Fibroblast of mammary gland (primary cell): Measurements from ENCODE around the gene IGFALS.

Experiments used
- DNase-seq: peaks from one replicate; pipeline ENCODE4 v3.0.0-alpha.2; 2010; ENCODE audit warnings: low read depth
- H3K4me3 ChIP-seq: 2 replicates; pipeline ENCODE4 v1.5.1; 2011; ENCODE audit warnings: low read depth, mild to moderate bottlenecking, low read length, moderate library complexity; ENCODE audit not compliant: control insufficient read depth
- CTCF ChIP-seq: conservative IDR thresholded peaks from 2 replicates; pipeline ENCODE4 v1.5.1; 2011; ENCODE audit warnings: low read depth, low read length, inconsistent platforms; ENCODE audit not compliant: control insufficient read depth, insufficient read depth

The IGFALS gene

GRCh38 chr16:1747934-1748333, 45.6 kb downstream of the IGFALS start:
- DNase-seq = no peak
- H3K4me3 ChIP-seq = no peak overlapping the region
- no peak for TF ChIP-seq CTCF

- H3K4me3 ChIP-seq = no peak overlapping the region
- TF ChIP-seq CTCF = no peak
- DNase-seq = no peak
Measured at GRCh38 chr16:1746693-1747195, 46.8 kb downstream of the IGFALS start.

DNA sequence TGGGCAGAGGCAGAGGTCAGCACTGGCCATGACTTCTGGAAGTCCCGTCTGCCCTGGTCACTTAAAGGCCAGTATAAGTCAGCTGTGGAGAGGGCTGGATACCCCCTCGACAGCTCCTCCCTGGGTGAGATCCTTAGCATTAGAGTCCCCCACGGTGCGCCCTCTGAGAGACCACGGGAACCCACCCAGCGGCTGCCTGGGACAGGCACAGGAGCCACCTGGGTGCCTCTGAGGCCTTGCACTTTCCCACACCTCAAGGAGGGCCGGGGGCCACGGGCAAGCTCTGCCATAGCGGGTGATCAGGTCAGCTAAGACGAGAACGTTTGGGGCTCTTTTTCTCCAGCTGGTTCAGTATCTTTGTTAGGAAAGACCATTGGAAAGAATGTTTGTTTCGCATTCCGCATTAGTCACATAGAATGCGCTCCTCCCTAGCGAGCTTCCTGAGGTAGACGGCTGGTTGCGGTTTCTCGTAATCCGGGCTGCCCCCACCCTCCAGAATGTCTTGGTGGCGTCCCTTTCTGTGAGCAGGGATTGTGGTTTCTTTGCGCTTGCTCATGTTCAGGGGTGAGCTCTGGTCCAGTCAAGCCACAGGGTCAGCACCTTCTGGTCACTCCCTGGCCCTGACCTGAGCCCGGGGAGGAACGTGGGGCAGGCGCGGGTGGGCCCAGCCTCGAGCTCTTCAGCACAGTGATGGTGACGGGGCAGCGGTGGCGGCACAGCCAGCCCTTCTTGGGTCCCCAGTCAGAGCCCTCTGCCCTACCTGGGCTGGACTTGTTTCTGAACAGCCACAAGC, 47.4 kb downstream of the IGFALS start:
- H3K4me3 ChIP-seq = no peak overlapping the region
- DNase-seq = peak; percentile 55

DNA sequence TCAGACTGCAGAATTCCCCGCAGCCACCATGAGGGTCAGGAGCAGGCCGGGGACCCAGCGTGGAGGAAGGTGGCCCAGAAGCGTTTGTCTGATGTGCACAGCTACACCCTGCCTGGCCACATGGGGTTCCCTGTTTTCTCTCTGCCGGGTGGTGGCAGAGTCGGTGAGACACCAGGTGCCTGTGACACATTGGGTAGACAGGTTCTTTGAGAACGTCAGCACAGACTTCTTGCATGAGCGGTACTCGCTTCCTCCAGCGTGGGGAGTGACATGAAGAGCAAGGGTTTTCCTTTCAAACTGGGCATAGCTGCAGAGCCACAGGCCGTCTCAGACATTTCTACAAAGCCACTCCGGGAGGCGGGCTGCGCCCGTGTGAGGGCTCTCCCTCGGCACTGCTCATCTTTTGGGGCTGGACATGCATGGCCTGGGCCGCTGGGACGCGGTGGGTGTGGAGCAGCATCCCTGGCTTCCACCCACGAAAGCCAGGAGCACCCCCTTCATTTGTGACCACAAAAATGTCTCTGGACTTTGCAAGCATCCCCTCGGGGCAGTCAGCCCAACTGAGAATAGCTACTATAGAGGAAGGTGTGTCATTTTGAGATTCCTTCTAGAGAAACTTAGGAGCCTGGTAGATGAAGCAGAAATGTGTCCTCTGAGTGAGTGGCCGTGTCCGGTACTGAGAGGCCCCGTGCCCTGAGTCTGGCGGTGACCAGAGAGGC, 48.2 kb downstream of the IGFALS start:
- H3K4me3 ChIP-seq = no peak overlapping the region
- TF ChIP-seq CTCF = no peak
- DNase-seq = peak; percentile 30

More for the DNA sequence above, 47.4 kb downstream of the IGFALS start:
- no peak for TF ChIP-seq CTCF

- no peak for DNase-seq
- H3K4me3 ChIP-seq = no peak overlapping the region
- no peak for TF ChIP-seq CTCF
Measured at GRCh38 chr16:1744338-1744840, 49.1 kb downstream of the IGFALS start.

DNA sequence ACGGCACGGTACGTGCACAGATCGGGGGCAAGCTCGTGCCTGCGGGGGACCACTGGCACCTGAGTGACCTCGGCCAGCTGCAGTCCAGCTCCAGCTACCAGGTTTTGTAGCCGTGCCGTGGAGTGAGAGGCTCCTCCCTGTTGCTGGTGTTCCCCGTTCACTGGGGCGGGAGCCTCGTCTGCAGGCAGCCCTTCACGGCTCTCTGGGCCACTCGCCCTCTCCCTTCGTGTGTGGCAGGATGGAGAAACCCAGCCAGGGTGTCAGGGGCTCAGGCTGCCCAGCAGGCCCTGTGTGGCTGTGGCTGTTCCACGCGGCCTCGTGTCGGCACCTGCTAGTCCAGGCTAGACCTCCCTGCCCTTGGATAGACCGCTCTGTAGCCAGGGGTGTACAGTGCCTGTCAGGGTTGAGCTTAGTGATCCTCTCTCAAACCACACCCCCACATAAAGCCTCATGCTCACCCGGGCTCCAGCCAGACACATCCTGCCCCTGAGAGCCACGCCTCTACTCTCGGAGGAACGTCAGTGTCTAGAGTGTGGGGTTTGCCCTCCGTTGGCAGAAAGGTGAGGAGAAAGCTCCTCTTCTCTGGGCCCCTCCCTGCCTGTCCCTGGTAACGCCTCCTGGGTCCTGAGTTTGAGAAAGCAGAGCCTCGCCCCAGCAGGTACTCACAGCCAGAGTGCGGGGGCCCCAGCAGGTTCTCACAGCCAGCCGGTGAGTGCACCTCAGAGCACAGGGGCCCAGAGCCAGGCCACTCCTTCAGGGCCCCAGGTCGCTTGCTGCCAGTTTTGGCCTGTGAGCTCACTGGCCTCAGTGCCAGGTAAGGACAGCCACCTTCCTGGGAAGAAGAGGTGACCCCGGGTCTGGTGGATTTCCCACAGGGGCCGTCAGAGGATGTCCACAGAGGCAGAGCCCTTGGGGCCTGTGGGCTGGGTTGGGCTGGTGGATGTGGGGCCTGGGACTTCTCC, 49.8 kb downstream of the IGFALS start:
- TF ChIP-seq CTCF = no peak
- H3K4me3 ChIP-seq = no peak overlapping the region
- DNase-seq = no peak
